ENCODE measurements around the gene ANGEL1.
A peak's percentile ranks its signal among the peaks of the same experiment; 100 is the strongest.

Gene ANGEL1

DNA sequence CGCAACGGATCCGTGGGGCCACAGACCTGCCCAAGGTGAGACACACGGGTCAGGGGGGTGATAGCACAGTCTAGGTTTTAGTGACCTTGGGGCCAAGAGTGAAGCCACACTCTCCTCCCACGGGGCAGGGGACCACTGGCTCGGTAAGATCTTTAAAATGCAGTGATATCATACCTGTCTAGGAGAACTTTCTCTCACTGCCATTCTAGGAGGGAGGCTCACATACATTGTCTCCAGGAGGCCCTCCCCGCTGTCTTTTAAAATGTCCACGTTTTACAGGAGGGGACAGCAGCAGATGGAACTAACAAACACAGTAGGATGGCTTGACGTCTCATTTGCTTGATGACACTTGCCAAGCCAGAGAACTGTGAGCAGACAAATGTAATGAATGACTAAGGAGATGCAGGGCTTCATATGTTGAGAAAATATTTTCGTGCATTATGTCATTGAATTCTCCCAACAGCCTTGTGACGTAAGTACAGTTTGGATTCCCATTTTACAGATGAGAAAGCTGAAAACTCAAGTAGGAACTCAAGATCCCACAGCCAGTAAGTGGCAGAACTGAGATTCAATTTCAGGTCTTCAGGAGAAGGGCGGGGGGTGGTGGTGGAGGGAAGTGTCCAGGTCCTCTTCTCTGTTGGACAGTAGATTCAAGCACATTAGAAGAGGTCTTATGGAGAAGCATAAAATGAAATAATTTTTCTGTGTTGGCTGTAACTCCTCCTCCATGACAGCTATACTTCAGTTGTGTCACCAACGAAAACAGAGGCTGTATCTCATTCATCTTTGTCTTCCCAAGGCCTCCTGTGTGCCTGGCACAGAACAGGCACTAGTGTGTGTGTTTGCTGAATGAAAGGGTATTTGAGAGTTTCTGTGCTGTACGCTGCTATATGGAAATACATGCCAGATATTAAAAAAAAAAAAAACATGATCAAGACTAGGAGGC, 49.3 kb downstream of the ANGEL1 start:
- no peak for DNase-seq

DNA sequence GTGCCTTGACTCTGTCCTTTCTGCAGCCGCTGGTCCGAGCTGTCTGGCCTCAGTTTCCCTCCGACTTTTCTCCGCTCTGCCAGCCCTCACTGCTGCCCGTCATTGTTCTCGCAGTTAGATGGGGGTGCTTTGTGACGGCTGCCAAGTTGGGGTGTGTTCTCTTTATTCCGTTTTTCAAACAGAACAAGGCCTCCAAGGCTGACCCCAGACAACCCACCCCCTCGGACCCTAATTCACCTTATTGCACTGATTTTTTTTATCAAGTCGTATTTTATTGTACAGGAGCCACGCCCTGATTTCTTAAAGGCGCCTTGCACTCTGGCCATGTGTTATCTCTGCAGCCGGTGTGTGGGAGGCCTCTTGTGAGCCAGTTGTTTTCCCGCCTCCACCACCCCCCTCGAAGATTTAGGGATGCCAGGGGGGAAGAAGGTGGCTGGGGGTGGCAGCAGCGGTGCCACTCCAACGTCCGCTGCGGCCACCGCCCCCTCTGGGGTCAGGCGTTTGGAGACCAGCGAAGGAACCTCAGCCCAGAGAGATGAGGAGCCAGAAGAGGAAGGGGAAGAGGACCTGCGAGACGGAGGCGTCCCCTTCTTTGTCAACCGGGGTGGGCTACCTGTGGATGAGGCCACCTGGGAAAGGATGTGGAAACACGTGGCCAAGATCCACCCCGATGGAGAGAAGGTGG, 50.1 kb downstream of the ANGEL1 start:
- DNase-seq, result no peak

DNA sequence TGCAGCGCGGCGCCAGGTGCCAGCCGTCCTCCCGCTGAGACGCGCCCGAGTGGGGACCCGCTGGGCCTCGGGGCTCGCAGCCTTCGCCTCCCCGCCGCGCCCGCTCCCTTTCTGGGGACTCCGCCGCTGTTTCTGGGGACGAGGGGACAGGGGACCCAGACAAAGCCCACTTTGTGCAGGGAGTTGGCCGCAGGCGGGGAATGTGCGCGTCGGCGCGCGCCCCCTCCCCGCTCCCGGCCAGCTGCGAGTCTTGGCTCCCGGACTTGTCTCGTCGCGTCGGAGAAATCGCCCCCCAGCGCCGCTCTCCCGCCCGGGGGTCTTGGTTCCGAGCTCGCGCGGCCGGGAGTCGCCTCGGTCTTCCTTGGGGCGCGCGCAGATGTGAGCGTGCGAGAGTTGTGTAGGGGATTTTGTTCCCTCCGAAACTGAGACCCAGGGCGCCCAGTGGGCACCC, 50.7 kb downstream of the ANGEL1 start:
- no peak for DNase-seq

DNA sequence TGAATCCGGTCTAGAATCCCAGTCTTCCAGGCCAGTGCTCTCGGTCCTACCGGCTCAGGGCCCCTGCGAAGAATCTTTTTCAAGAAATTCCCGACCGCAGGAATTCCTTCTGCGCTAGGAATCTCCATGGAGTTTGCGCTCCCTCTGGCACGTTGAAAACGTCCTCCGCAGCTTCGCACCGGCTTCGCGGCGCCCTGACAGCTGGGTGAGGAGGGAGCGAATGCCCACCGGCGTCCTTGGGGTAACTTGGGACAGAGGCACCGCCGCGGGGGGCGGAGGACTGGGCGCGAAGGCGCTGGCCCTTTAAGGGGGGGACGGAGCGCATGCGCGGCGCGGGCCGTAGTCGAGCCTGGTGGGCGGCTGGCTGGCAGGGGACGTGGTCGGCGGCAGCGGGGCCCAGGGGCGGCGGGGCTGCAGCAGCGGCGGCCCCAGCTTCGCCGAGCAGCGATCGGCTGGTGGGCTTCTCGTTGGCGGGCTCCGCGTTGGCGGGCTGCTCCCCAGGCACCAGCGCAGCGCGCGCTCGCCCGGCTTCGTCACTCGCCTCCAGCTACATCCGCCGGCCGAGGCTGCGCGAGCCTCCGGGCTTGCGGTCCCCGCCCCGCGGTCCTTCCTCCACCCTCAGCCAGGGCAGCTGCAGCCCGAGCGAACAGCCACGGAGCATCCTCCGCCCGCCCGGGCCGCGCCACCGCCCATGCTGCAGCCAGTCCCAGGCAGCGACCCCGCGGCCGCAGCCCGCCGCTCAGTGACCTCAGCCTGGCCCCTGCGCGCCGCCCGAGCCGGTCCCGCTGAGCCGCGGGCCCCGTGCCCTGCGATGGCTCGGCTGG, 51.3 kb downstream of the ANGEL1 start, which contains the start of gene VASH1:
VASH1 (plus strand) TSS at position 333 of the 824 bp plus-strand sequence. CDS start 1,354 bp downstream, outside the sequence.
- DNase-seq, result peak; percentile 36 to 48

DNA sequence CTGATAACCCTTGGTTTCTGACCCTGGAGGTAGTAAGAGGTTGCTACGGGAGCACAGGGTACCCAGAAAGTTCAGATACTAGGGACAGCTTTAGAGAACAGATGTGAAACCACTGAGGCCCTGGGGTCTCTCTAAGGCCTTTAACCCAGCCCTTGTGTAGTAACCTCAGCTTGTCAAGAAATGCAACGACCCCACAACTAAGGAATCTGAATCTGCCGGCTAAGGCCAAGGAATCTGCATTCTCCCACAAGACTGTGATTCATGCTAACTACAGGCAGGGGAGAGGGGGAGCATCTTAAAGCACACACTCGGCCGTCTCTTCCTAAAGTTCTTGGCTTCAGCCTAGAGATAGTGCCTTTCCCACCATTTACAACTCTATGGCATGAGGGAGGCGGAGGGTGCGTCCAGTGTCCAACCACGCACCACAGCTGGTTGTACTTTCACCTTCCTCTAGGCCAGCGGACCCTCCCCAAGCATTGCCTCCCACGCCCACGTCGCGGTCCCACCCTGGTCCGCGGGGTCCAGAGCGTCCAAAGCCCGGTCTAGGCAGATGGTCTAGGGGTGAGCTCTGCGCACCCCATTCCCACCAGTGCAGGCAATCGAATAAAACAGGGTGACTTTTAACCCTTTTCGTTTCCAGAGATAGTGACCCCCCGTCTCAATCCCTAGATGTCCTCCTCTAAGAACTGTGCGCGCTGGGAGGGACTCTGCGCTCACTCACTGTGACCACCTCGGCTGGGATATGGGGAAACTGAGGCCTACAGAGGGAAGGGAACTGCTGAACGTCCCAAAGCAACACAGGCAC, 52.1 kb downstream of the ANGEL1 start:
- DNase-seq, result no peak

DNA sequence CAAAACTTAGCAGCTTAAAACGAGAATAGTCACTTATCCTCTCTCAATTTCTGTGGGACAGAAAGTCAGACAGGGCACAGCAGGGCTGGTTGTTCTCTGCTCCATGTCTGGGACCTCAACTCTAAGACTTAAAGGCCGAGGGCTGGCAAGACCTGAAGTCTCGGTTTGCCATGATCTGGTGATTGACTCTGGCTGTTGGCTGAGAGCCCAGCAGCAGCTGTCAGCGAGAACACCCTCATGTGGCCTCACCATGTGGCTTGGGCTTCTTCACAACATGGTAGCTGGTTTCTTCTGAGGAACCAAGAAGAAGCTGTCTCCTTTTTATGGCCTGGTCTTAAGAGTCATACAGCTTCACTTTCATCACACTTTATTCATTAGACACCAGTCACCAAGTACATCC, 53.1 kb downstream of the ANGEL1 start:
- DNase-seq, result no peak

DNA sequence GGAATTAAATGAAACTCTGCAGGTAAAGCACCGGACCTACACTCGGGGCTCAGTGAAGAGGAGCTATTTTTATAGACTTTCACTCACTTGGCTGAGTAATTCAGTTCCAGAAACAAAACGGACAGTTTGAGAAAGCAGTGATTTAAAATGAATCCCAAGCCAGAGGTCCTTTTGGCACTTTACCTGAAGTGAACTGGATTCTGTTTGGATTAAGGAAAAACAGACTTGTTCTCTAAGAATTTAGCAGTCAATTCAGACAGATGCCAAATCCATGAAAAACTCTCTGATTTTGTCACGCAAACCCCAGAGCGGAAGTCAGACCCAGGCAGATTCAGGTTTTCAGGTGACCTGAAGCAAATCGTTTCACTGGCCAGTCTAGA, 56.3 kb downstream of the ANGEL1 start:
- no peak for DNase-seq

DNA sequence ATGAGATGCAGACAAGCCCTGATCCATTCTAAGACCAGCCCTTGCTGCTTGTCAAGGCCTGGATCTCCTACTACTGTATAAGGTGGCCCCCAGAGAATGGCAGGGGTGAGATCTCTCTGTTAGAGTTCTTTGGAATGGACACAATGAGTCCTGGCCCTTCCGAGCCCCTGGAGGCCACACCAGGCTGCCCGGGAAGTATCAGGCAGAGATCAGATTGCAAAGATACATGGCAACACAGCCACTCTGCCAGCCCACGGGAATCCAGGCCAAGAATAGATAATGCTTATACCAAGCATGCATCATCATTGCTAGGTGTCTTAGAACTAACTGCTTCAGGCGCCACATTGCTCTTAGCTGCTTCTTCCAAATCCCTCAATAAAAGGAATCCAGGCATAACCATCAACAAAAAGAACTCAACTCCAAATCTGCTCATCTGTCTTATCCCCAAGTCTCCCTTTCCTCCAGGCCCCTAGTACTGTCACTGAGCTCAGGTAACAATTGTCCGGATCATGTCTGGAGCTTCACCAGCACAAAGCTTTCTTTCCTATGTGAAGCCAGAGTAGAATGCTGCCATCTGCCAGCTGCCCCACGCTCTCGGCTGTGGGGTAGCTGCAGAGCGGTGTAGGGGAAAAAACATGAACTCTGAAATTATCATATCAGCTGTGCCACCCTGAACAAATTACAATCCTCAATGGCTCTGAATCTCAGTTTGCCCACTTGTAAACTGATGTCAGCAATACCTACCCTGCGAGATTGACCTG, 56.9 kb downstream of the ANGEL1 start:
- DNase-seq, result no peak

DNA sequence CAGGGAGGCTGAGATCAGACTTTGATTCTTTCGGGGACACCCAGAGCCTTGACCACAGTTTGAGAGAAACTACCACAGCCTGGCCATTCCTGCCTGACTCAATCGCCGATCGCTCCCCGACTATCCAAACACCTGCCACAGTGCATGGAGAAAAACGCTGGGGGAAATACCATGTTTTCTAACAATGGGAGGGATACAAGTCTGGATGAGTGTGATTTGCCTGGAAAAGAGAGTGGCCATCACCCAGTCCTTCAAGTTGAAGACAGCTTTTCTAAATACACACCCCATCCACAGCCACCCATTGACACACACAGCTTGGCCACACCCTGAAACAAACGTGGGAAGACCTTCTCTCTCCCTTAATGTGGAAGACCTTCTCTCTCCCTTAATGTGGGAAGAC, 58.1 kb downstream of the ANGEL1 start:
- DNase-seq, result no peak

DNA sequence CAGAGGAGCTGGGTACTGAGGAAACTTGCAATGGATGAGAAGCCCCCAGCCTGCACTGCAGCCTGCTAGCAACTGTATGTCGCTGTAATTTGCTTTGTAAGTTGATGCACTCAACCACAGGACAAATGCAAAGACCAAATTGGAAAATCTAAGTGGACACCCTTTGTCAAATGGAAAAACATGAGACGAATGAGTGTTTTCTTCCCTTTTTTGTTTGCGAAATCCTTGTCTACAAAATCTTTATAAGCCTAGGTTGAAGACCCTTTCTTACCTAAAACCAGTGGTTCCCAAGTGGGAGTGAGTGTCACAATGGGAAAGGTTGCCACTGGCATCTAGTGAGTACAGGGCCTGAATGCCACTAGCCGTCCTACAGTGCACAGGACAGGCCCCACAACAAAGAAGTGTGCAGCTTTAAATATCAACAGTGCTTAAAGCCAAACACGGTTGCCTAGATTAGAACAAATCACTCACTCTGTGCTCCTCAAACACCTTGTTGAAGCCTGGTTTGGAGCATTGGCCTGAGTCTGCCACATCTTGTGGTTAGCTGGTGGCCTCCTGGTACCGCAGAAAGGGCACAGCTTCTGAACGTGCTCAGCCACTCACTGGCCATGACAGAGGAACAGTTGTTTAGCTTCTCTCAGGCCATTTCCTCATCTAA, 59.0 kb downstream of the ANGEL1 start:
- DNase-seq, result no peak

DNA sequence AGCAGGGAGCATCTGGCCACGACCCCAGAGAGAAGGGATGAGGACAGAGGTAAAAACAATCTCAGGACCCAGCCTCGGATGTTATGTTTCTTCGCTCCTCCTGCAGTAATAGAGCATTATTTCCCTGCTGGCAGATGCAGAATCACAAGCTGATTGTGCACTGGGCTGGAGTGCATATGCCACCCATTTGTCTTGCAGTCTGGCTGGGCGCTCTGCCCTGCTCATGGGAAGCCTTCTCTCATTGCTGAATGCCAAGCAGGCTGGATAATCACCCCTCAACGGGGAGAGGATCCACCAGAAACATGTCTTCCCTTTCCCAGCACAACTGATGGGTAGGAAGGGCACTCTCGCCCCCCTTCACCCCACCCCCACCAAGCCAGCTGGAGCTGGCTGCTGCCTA, 59.9 kb downstream of the ANGEL1 start:
- DNase-seq, result no peak

DNA sequence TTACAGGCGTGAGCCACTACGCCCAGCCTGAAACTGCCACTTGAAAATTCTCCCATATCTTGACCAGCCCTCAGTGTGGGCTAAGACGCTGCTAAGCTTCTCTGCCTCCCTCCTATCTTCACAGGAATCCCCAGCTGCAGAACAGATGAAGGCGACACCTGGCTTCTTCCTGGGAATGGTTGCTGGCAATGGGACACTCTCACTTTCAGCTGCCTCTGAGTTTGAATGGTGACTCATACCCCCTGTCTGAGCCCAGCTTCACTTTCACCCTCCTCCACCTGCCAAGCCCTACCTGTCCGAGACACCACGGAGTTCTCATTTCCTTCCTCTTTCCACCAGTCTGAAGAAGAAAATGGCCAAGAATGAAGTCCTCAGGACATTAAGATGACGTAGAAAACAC, 69.7 kb downstream of the ANGEL1 start:
- DNase-seq, result peak in 1 of 2 experiments; percentile 16

DNA sequence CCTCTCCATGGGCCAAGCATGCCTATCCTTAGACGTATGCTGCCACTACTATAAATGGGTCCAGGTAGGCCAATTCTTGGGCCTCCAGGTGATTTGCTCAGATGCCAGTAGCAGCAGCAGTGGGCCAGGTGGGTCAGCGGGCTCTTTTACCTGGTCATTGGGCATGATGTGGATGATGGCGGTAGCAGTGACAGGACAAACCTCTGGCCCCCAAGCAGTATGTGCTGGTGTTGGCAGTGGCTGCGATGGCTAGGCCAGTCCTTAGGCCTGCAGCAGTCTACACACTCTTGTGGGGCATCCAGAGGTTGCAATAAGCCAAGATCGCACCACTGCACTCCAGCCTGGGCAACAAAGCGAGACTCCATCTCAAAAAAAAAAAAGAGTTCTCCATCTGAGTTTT, 70.5 kb downstream of the ANGEL1 start:
- no peak for DNase-seq

DNA sequence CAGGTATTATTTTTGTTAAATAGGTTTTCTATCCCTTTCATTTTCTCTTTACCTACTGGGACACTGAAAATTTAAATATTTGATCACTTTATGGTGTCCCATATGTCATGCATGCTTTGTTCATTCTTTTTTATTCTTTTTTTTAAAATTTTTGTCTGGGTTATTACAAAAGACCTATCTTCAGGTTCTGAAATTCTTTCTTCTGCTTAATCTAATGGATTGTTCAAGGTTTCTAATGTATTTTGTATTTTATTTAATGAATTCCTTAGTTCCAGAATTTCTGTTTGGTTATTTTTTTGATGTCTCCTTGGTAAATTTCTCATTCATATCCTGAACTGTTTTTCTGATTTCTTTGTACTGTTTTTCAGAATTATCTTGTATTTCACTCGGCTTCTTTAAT, 71.6 kb downstream of the ANGEL1 start:
- no peak for DNase-seq
